ENCODE measurements around the gene PMFBP1.
A peak's percentile ranks its signal among the peaks of the same experiment; 100 is the strongest.
"Not testable (repeated sequence)": the region's sequence is repeated elsewhere in the genome, so short reads cannot be mapped to it uniquely, and the experiment has no call there.

The PMFBP1 gene

GRCh38 chr16:72104905-72105304, 67.0 kb downstream of the PMFBP1 start:
- no peak for DNase-seq

- DNase-seq = no peak
Measured at GRCh38 chr16:72101195-72101594, 70.8 kb downstream of the PMFBP1 start.

GRCh38 chr16:72099377-72099818, 72.6 kb downstream of the PMFBP1 start:
- DNase-seq = peak; percentile 36

GRCh38 chr16:72098936-72099335, 73.0 kb downstream of the PMFBP1 start:
- DNase-seq = no peak

- no peak for DNase-seq
Measured at GRCh38 chr16:72094266-72094610, 77.7 kb downstream of the PMFBP1 start.

GRCh38 chr16:72093448-72094265, 78.3 kb downstream of the PMFBP1 start, which contains the start of the genes DHX38 and TXNL4B:
Gene DHX38, plus strand, starts transcription at chr16:72093847. Its CDS starts 2,311 bp downstream, at chr16:72096158.
Gene TXNL4B, minus strand, starts transcription at chr16:72093620. Its CDS starts 2,871 bp downstream, at chr16:72090749.
- peak; percentile 84 for DNase-seq

GRCh38 chr16:72092832-72093447, 79.0 kb downstream of the PMFBP1 start:
- no peak for DNase-seq

- DNase-seq = no peak
Measured at GRCh38 chr16:72091217-72091616, 80.7 kb downstream of the PMFBP1 start.

- DNase-seq = no peak
Measured at GRCh38 chr16:72085002-72085401, 87.0 kb downstream of the PMFBP1 start.

GRCh38 chr16:72084445-72084844, 87.5 kb downstream of the PMFBP1 start:
- no peak for DNase-seq

GRCh38 chr16:72083778-72084404, 88.1 kb downstream of the PMFBP1 start:
- DNase-seq = no peak

- not testable (repeated sequence) for DNase-seq
Measured at GRCh38 chr16:72076991-72077706, 94.8 kb downstream of the PMFBP1 start.

- DNase-seq = not testable (repeated sequence)
Measured at GRCh38 chr16:72075067-72075466, 96.9 kb downstream of the PMFBP1 start.

GRCh38 chr16:72073560-72074230, 98.3 kb downstream of the PMFBP1 start:
- no peak for DNase-seq

GRCh38 chr16:72072514-72073342, 99.2 kb downstream of the PMFBP1 start:
- DNase-seq = no peak

All from activated CD4-positive, alpha-beta T cell treated with anti-CD3 and anti-CD28 coated beads, Interleukin-2, amount 50 U/mL, for 1 hour (primary cell).